Measurements from ENCODE around the gene EEF2KMT. TPM values are rescaled to one million over a fixed set of nuclear protein-coding genes. Genes with fewer than 3 reads are reported as not detected.

Gene EEF2KMT
- total and polyA plus RNA-seq, 2 of the 13 experiments (the other 11 are each of a cell fraction or from before 2014, with no cell fraction given): 10.7 to 26.9 TPM

DNA sequence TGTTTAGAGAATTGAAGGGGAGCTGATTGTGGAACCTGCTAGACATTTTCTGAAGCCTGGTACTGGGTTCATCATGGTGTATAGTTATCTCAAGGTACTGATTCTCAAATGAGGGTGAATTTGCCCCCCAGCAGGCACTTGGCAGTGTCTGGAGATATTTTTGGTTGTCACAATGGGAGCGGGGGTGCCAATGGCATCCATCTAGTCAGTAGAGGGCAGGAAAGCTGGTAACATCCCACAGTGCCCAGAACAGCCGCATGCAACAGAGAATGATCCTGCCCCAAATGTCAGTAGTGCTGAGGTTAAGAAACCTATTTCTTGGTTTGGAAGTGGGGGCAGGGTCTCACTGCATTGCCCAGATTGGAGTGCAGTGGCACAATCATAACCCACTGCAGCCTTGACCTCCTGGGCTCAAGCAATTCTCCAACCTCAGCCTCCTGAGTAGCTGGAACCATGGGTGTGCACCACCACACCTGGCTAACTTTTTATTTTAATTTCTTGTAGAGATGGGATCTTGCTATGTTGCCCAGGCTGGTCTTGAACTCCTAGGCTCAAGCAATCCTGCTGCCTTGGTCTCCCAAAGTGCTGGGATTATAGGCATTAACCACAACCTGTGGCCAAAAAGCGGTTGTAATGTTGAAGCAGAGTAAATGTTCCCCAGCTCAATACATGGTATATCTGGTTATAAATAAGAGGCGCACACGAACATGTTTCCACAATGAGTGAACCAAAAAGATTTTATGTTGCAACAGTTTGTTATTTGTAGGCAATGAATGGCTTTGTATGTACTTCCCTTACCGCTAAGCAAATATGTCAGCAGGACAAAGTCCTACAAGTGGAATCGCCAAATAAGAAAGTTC, 46.4 kb upstream of the EEF2KMT start (continued):
- TF ChIP-seq ZNF589 (CRISPR knock-in tag; conservative IDR thresholded peaks at IDR 0.05) (no peak), E2F5 (CRISPR knock-in tag; conservative IDR thresholded peaks at IDR 0.05) (no peak), ZNF572 (CRISPR knock-in tag; IDR thresholded peaks at IDR 0.05) (no peak), KLF11 (CRISPR knock-in tag; IDR thresholded peaks at IDR 0.05) (peak; percentile 87; the same call in 1 of the 2 replicates), ZNF343 (CRISPR knock-in tag; IDR thresholded peaks at IDR 0.05) (no peak), NR2F1 (CRISPR knock-in tag; IDR thresholded peaks at IDR 0.05) (no peak; a peak in 1 of 4 replicates), ZNF362 (CRISPR knock-in tag; IDR thresholded peaks at IDR 0.05; ENCODE audit: borderline replicate concordance) (peak; percentile 95), ZNF44 (CRISPR knock-in tag; IDR thresholded peaks at IDR 0.05) (no peak), ZFP90 (CRISPR knock-in tag; IDR thresholded peaks at IDR 0.05; ENCODE audit: borderline replicate concordance) (peak; percentile 88; the same call in 1 of the 2 replicates), KDM5B (CRISPR knock-in tag; IDR thresholded peaks at IDR 0.05; ENCODE audit: borderline replicate concordance) (no peak), ZNF292 (CRISPR knock-in tag; IDR thresholded peaks at IDR 0.05; ENCODE audit: borderline replicate concordance, low read depth) (peak; percentile 84; the same call in 1 of the 2 replicates), NCOA5 (CRISPR knock-in tag; IDR thresholded peaks at IDR 0.05) (no peak), PLRG1 (conservative IDR thresholded peaks at IDR 0.05) (no peak), ZFP36L2 (CRISPR knock-in tag; IDR thresholded peaks at IDR 0.05) (no peak), MATR3 (CRISPR knock-in tag; IDR thresholded peaks at IDR 0.05) (no peak), MED8 (CRISPR knock-in tag; IDR thresholded peaks at IDR 0.05; ENCODE audit: insufficient replicate concordance) (no peak), TIGD3 (CRISPR knock-in tag; IDR thresholded peaks at IDR 0.05; ENCODE audit: borderline replicate concordance) (no peak), ZNF616 (CRISPR knock-in tag; IDR thresholded peaks at IDR 0.05; ENCODE audit: low read depth) (no peak)
- TF ChIP-seq, protein P1, sequence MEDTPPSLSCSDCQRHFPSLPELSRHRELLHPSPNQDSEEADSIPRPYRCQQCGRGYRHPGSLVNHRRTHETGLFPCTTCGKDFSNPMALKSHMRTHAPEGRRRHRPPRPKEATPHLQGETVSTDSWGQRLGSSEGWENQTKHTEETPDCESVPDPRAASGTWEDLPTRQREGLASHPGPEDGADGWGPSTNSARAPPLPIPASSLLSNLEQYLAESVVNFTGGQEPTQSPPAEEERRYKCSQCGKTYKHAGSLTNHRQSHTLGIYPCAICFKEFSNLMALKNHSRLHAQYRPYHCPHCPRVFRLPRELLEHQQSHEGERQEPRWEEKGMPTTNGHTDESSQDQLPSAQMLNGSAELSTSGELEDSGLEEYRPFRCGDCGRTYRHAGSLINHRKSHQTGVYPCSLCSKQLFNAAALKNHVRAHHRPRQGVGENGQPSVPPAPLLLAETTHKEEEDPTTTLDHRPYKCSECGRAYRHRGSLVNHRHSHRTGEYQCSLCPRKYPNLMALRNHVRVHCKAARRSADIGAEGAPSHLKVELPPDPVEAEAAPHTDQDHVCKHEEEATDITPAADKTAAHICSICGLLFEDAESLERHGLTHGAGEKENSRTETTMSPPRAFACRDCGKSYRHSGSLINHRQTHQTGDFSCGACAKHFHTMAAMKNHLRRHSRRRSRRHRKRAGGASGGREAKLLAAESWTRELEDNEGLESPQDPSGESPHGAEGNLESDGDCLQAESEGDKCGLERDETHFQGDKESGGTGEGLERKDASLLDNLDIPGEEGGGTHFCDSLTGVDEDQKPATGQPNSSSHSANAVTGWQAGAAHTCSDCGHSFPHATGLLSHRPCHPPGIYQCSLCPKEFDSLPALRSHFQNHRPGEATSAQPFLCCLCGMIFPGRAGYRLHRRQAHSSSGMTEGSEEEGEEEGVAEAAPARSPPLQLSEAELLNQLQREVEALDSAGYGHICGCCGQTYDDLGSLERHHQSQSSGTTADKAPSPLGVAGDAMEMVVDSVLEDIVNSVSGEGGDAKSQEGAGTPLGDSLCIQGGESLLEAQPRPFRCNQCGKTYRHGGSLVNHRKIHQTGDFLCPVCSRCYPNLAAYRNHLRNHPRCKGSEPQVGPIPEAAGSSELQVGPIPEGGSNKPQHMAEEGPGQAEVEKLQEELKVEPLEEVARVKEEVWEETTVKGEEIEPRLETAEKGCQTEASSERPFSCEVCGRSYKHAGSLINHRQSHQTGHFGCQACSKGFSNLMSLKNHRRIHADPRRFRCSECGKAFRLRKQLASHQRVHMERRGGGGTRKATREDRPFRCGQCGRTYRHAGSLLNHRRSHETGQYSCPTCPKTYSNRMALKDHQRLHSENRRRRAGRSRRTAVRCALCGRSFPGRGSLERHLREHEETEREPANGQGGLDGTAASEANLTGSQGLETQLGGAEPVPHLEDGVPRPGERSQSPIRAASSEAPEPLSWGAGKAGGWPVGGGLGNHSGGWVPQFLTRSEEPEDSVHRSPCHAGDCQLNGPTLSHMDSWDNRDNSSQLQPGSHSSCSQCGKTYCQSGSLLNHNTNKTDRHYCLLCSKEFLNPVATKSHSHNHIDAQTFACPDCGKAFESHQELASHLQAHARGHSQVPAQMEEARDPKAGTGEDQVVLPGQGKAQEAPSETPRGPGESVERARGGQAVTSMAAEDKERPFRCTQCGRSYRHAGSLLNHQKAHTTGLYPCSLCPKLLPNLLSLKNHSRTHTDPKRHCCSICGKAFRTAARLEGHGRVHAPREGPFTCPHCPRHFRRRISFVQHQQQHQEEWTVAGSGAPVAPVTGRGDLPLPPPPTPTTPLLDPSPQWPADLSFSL (CRISPR knock-in tag; IDR thresholded peaks at IDR 0.05): no peak
